Measurements from ENCODE around the gene HEBP1.

The HEBP1 gene

DNA sequence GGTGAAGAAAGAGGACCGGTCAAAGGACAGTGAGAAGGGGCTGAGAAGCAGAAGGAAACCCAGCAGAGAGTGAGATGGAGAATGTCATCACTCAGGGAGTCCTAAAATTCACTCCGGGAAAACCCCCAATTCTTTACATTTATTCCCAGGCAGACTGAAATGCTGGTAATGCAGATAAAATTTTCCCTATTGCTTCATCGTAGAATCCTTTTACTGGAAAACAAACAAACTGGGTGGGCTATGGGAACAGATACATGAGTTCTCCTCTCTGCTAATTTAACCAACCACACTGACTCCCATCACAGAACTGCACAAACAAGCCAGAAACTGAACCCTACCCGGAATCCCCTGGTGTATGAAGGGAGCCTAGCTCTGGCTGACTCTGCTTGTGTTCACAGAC lies 20.9 kb downstream of the HEBP1 start:
- H3K36me3 ChIP-seq (ENCODE audit: insufficient read depth, low read length) = peaks cover 4% of the 10 kb centered on the region

DNA sequence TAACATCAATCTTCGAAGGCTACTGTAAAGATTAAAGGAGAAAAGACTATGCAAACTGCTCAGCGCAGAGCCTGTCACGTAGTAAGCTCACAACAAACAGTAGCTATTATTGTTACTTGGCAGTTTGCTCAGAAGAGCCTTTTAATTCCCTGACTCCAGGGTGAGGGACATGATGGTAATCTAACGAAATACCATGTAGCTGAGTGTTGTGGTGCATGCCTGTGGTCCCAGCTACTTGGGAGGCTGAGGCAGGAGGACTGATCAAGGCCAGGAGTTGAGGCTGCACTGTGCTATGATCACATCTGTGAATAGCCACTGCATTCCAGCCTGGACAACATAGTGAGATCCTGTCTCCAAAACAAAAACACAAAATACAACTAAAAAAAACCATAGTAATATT lies 22.8 kb downstream of the HEBP1 start:
- Histone ChIP-seq H3K27me3 (ENCODE audit: insufficient read depth, low read length) (no peaks in the 10 kb centered on the region), H3K9me3 (ENCODE audit: low read length) (peaks cover 13% of the 10 kb centered on the region), H2AFZ (ENCODE audit: low read depth, low read length) (no peak overlapping the region), H3K4me3 (ENCODE audit: low read length) (no peak overlapping the region), H3K4me1 (ENCODE audit: insufficient read depth, low read length) (peaks cover 23% of the 10 kb centered on the region), H3K36me3 (ENCODE audit: insufficient read depth, low read length) (peaks cover 11% of the 10 kb centered on the region)

More for the DNA sequence above, 20.9 kb downstream of the HEBP1 start:
- no peak overlapping the region for H3K4me3 ChIP-seq (ENCODE audit: low read length)
- no peak overlapping the region for H2AFZ ChIP-seq (ENCODE audit: low read depth, low read length)
- H3K27me3 ChIP-seq (ENCODE audit: insufficient read depth, low read length) = no peaks in the 10 kb centered on the region
- H3K4me1 ChIP-seq (ENCODE audit: insufficient read depth, low read length) = peaks cover 23% of the 10 kb centered on the region
- H3K9me3 ChIP-seq (ENCODE audit: low read length) = peaks cover 4% of the 10 kb centered on the region

DNA sequence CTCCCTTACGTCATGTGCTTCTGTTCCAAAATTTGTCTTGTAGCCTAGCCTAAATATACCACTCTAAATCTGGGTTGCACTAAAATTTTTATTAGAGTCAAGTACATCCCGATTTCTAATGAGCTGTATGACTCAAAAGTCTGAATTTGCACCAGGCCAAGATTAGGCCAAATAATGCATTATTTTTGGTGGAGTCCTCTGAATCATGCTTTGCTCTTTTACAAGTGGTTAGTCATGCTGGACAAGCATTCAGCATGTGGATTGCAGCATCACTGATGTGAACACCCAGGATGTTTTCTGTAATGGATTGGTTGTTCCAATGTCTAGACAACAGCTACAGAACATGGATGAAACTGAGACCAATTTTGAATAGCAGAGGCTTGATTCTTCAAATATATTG lies 23.7 kb downstream of the HEBP1 start:
- Histone ChIP-seq H3K27me3 (ENCODE audit: insufficient read depth, low read length) (no peaks in the 10 kb centered on the region), H3K36me3 (ENCODE audit: insufficient read depth, low read length) (peaks cover 12% of the 10 kb centered on the region), H2AFZ (ENCODE audit: low read depth, low read length) (no peak overlapping the region), H3K9me3 (ENCODE audit: low read length) (peaks cover 13% of the 10 kb centered on the region), H3K4me3 (ENCODE audit: low read length) (no peak overlapping the region), H3K4me1 (ENCODE audit: insufficient read depth, low read length) (peaks cover 23% of the 10 kb centered on the region)

DNA sequence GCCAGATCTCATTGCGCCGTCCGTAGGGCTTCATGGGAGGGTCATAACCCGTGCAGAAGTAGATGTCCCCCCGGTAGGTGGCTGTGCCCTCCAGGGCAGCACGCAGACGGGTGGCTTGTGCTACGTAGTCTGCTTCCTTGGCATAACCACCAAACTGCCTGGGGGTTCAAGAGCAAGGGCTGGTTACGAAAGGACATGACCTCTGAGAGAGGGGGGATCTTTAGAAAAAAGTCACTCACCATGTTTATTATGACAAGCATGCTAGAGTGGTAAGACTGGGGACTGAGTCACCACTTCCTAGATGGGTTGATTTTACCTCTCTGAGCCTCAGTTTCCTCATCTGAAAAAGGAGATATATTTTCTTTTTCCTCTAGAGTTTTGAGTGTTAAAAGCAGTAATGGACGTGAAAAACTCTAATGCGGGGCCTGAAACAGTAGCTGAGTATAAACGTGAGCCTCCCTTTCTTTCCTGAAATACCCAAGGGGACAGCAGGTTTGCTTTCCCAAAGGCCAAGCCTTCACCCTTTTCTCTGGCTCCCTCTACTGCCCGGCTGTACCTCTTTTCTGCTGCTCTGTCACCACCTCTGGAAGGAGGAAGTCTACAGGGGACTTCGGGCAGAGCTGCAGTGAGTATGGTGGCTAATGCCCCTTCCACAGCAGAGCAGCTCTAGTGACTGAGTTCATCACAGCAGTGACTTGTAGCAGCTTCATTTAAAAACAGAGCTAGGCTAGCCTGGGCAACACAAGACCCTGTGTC lies 24.6 kb downstream of the HEBP1 start:
- Histone ChIP-seq H3K27me3 (ENCODE audit: insufficient read depth, low read length) (no peaks in the 10 kb centered on the region), H3K4me1 (ENCODE audit: insufficient read depth, low read length) (peaks cover 16% of the 10 kb centered on the region), H3K9me3 (ENCODE audit: low read length) (peaks cover 13% of the 10 kb centered on the region), H3K4me3 (ENCODE audit: low read length) (no peak overlapping the region), H3K36me3 (ENCODE audit: insufficient read depth, low read length) (peaks cover 12% of the 10 kb centered on the region), H2AFZ (ENCODE audit: low read depth, low read length) (no peak overlapping the region)

DNA sequence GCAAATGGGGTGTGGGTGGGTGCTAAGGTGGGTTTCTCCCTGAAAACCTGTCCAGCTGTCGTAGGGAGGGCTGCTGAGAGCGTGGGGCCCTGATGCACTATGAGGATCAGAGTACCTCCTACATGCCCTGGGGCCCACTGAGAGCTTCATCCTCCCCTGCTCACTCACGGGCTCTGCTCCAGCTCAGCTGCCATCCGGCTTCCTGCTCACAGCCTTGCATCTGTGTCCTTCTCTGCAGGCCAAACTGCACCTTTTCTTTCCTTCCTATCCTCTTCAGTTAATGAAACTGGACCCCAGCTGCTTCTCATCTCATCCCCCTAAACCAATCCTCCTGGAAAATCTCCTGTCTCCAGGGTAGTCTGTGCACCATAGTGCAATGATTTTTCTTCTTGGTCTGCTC lies 25.9 kb downstream of the HEBP1 start:
- Histone ChIP-seq H2AFZ (ENCODE audit: low read depth, low read length) (no peak overlapping the region), H3K9me3 (ENCODE audit: low read length) (peaks cover 13% of the 10 kb centered on the region), H3K4me1 (ENCODE audit: insufficient read depth, low read length) (peaks cover 4% of the 10 kb centered on the region), H3K4me3 (ENCODE audit: low read length) (no peak overlapping the region), H3K36me3 (ENCODE audit: insufficient read depth, low read length) (peaks cover 12% of the 10 kb centered on the region), H3K27me3 (ENCODE audit: insufficient read depth, low read length) (no peaks in the 10 kb centered on the region)

DNA sequence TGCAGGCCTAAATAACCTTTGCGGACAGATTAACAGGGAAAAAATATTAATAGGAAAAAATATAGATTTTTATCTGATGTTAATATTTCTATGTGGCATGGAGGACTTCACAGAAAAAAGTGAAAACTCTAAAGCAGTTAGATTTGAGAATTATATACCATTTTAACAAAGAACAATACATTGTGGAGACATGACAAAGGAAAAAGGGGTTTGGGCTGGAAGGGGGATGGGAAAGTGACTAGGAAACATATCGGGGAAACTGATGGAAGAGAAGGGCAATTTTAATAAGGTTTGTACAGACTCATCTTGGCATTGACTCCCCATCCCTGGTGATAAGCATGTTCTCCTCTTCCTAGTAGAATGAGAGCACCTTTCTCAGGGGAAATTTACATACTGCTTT lies 27.0 kb downstream of the HEBP1 start:
- peaks cover 13% of the 10 kb centered on the region for H3K9me3 ChIP-seq (ENCODE audit: low read length)
- no peak overlapping the region for H3K4me3 ChIP-seq (ENCODE audit: low read length)
- no peak overlapping the region for H2AFZ ChIP-seq (ENCODE audit: low read depth, low read length)
- H3K27me3 ChIP-seq (ENCODE audit: insufficient read depth, low read length) = no peaks in the 10 kb centered on the region
- peaks cover 12% of the 10 kb centered on the region for H3K36me3 ChIP-seq (ENCODE audit: insufficient read depth, low read length)
- H3K4me1 ChIP-seq (ENCODE audit: insufficient read depth, low read length) = no peaks in the 10 kb centered on the region

DNA sequence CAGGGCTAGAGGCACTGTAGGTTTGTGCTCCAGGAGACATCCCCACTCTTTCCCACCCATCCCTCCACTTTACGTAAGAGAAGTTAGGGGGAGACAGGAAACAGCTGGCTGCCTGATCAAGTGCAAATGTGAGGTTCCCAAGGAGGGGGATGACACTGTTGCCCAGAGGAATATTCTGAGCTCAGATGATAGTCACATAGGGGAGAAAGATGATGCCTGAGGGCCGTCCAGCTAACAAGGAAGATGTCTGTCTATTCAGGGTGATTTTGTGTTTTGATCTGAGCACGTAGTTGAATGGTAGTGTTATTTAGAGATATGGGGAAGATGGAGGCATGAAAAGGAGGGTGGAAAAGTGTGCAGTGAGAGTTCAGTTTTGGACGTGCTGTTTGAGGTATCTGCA lies 34.2 kb downstream of the HEBP1 start:
- Histone ChIP-seq H3K9me3 (ENCODE audit: low read length) (no peaks in the 10 kb centered on the region), H3K4me1 (ENCODE audit: insufficient read depth, low read length) (no peaks in the 10 kb centered on the region), H3K36me3 (ENCODE audit: insufficient read depth, low read length) (no peaks in the 10 kb centered on the region), H3K4me3 (ENCODE audit: low read length) (no peak overlapping the region), H3K27me3 (ENCODE audit: insufficient read depth, low read length) (no peaks in the 10 kb centered on the region), H2AFZ (ENCODE audit: low read depth, low read length) (no peak overlapping the region)

DNA sequence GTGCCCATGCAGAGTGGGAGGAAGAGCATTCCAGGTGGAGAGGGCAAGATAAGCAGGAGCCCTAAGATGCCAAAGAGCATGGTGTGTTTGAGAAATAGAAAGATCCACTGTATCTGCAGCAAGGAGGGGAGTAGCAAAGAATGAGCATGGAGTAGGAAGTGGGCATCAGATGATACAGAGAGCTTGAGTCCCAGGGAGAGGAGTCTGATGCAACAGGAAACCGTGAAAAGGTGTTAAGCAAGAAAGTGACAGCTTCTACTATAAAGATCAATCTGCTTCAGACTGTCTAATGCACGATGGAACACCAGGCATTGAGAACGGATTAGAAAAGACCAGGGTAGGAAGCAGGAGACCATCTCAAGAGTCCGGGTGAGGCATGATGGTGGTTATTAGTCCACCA lies 35.8 kb downstream of the HEBP1 start:
- no peaks in the 10 kb centered on the region for H3K36me3 ChIP-seq (ENCODE audit: insufficient read depth, low read length)
- no peaks in the 10 kb centered on the region for H3K9me3 ChIP-seq (ENCODE audit: low read length)
- H3K4me3 ChIP-seq (ENCODE audit: low read length) = no peak overlapping the region
- H3K27me3 ChIP-seq (ENCODE audit: insufficient read depth, low read length) = no peaks in the 10 kb centered on the region
- H3K4me1 ChIP-seq (ENCODE audit: insufficient read depth, low read length) = no peaks in the 10 kb centered on the region
- no peak overlapping the region for H2AFZ ChIP-seq (ENCODE audit: low read depth, low read length)

DNA sequence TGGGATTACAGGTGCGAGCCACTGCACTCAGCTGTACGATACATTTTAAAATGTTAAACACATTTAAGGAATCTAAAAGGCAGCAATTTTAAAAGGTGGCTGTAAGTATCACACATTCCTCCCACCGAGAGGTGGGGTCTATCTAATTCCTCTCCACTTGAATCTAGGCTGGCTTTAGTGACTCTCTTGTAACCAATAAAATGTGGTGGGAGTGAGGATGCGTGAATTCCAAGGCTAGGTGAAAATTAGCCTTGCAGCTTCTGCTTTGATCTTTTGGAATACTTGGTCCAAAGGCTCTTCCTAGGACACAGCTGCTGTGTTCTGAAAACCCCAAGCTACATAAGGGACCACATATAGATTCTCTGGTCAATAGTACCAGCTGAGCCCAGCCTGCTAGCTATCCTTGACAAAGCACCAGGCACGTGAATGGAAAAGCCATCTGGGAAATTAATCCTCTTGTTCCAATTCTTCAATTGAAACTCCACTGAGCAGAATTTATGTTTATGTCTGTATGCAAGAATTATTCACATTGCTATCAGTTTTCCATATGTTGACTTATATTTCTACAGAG lies 39.3 kb downstream of the HEBP1 start:
- H3K36me3 ChIP-seq (ENCODE audit: insufficient read depth, low read length) = no peaks in the 10 kb centered on the region
- no peaks in the 10 kb centered on the region for H3K27me3 ChIP-seq (ENCODE audit: insufficient read depth, low read length)

DNA sequence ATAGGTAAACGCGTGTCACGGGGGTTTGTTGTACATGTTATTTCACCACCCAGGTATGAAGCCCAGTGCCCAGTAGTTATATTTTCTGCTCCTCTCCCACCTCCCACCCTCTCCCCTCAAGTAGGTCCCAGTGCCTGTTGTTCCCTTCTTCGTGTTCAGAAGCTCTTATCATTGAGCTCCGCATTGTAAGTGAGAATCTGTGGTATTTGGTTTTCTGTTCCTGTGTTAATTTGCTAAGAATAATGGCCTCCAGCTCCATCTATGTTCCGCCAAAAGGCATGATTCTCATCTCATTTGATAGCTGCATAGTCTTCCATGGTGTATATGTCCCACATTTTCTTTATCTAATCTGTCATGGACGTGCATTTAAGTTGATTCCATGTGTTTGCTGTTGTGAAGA lies 41.2 kb downstream of the HEBP1 start:
- Histone ChIP-seq H3K4me3 (ENCODE audit: low read length) (no peak overlapping the region), H3K4me1 (ENCODE audit: insufficient read depth, low read length) (no peaks in the 10 kb centered on the region), H3K36me3 (ENCODE audit: insufficient read depth, low read length) (no peaks in the 10 kb centered on the region), H3K27me3 (ENCODE audit: insufficient read depth, low read length) (peaks cover 7% of the 10 kb centered on the region), H2AFZ (ENCODE audit: low read depth, low read length) (no peak overlapping the region), H3K9me3 (ENCODE audit: low read length) (no peaks in the 10 kb centered on the region)

More for the DNA sequence above, 39.3 kb downstream of the HEBP1 start:
- Histone ChIP-seq H3K9me3 (ENCODE audit: low read length) (no peaks in the 10 kb centered on the region), H3K4me1 (ENCODE audit: insufficient read depth, low read length) (no peaks in the 10 kb centered on the region), H3K4me3 (ENCODE audit: low read length) (no peak overlapping the region), H2AFZ (ENCODE audit: low read depth, low read length) (no peak overlapping the region)

DNA sequence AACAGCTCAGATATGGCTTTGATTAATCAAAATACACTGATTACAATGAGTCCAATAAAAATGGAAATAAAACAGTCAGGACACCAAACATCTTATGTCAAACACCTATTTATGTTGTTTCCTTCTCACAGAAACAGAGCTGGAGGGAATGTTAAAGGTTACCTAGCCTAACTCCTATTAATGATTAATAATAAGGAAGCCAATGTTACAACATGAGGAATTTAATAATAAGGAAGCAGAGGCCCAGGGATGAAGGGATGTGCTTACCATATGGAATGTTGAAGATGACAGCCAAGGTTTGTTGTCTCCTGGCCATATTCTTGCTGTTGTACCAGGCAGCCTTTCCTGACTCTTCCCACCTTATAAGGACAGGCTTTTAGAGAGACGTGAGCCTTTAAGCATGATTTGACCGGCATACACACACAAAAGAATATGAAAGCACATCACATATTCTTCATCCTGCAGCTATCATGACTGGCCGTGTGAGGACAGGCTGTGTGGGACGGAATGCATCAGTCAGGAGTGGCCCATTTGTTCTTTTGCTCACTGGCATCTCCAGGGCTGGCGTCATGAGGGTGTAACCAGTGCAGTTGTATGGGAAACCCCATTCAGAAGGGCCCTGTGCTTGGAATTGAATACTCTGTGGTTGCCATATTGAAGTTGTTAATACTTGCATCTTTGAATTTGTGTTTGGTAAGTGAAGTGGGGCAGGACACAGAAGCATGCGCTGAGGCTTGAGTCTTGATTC lies 45.0 kb downstream of the HEBP1 start:
- Histone ChIP-seq H3K4me1 (ENCODE audit: insufficient read depth, low read length) (no peaks in the 10 kb centered on the region), H3K27me3 (ENCODE audit: insufficient read depth, low read length) (peaks cover 7% of the 10 kb centered on the region), H3K36me3 (ENCODE audit: insufficient read depth, low read length) (no peaks in the 10 kb centered on the region), H2AFZ (ENCODE audit: low read depth, low read length) (no peak overlapping the region), H3K9me3 (ENCODE audit: low read length) (no peaks in the 10 kb centered on the region), H3K4me3 (ENCODE audit: low read length) (no peak overlapping the region)

DNA sequence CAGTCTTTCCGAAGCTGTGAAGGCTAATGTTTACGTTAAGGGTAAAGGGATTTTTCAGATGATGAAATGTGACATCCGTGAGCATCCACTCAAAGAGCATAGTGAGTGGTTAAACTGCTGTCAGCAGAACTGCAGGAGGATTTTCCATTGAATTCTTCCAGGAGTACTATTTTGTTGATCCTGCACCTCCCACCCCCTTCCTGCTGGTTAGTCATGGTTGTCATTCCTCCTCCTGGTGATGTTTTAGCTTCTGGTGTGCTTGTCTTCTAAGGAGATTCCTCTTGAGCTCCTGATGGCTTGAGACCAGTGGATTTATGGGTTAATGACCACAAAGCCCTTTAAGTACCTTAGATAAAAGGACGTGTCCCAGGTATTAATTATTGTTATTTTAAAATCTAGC lies 45.7 kb downstream of the HEBP1 start:
- no peaks in the 10 kb centered on the region for H3K4me1 ChIP-seq (ENCODE audit: insufficient read depth, low read length)
- no peaks in the 10 kb centered on the region for H3K36me3 ChIP-seq (ENCODE audit: insufficient read depth, low read length)
- H2AFZ ChIP-seq (ENCODE audit: low read depth, low read length) = no peak overlapping the region

DNA sequence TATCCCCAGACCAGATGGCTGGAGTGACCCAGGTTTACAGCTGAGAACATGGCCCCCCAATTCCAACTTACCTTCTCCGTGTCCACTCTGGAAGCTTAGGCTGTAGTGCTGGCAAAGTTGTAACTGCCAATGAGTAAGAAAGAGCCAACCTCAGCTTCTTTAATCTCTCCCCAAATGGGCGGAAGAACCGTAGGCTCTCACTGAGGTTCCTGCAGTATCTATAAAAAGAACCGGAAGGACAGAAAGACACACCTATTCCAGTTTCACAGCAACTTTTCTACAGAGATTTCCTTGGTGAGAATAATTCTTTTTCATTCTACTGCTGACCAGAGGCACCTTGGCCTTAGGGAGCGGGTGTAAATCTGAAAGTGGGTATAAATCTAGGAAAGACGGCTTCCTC lies 48.0 kb downstream of the HEBP1 start, which contains the start of gene GPRC5D:
TSS of gene GPRC5D (minus strand) at position 135 of the 400 bp plus-strand sequence. CDS start 1,786 bp downstream, outside the sequence.
- H2AFZ ChIP-seq (ENCODE audit: low read depth, low read length) = no peak within 1 kb of the TSS
- peaks cover 7% of the 10 kb centered on the region for H3K27me3 ChIP-seq (ENCODE audit: insufficient read depth, low read length)
- no peaks in the 10 kb centered on the region for H3K4me1 ChIP-seq (ENCODE audit: insufficient read depth, low read length)
- no peak within 1 kb of the TSS for H3K4me3 ChIP-seq (ENCODE audit: low read length)
- no peaks in the 10 kb centered on the region for H3K36me3 ChIP-seq (ENCODE audit: insufficient read depth, low read length)
- H3K9me3 ChIP-seq (ENCODE audit: low read length) = no peaks in the 10 kb centered on the region

More for the DNA sequence above, 45.7 kb downstream of the HEBP1 start:
- no peak overlapping the region for H3K4me3 ChIP-seq (ENCODE audit: low read length)
- H3K9me3 ChIP-seq (ENCODE audit: low read length) = no peaks in the 10 kb centered on the region
- H3K27me3 ChIP-seq (ENCODE audit: insufficient read depth, low read length) = peaks cover 7% of the 10 kb centered on the region

Measured in neuron (in vitro differentiated cells).